T-cell (primary cell): Measurements from ENCODE around the gene MIDN. TPM values are rescaled to one million over a fixed set of nuclear protein-coding genes. Genes with fewer than 3 reads are reported as not detected.

Source experiments
- ATAC-seq, 4 experiments: fragments of 200-7000 bp in 3 of 4; fragments of 150-1000 bp in 1 of 4; cut with Tn5 transposase; replicated peaks in 1 of 4; 1 replicate in 3 of 4; 2 replicates in 1 of 4; pipeline ENCODE4 v1.10.0; 2021; ENCODE audit warnings: moderate library complexity in 3 of 4, mild to moderate bottlenecking in 2 of 4, moderate number of reproducible peaks in 1 of 4
- CTCF ChIA-PET, 2 donors: fragments of 300-600 bp; sonication (Branson Sonifier 250); formaldehyde crosslinking; loops; one replicate each; lab custom pipeline; 2022; ENCODE audit warnings: antibody characterized with exemption in 2 of 2; lab: Charles Lee
- POLR2A ChIA-PET, 2 donors: fragments of 300-600 bp; sonication (Branson Sonifier 250); formaldehyde crosslinking; loops; one replicate each; lab custom pipeline; 2022; ENCODE audit warnings: antibody characterized with exemption in 2 of 2; lab: Charles Lee
- DNase-seq, 35 experiments: peaks; one replicate each; pipeline versions ENCODE4 v3.0.0 to v3.0.0-alpha.2; 2013 to 2023
- H3K27ac ChIP-seq: one replicate; pipeline ENCODE4 v1.5.1; 2013; ENCODE audit warnings: low read length
- H3K27me3 ChIP-seq, 2 experiments: replicated peaks in 1 of 2; 1 replicate in 1 of 2; 2 replicates in 1 of 2; pipeline versions ENCODE4 v1.6.1 to v1.7.0; 2013; ENCODE audit warnings: low read length in 1 of 2, mixed read lengths in 1 of 2; ENCODE audit not compliant: control insufficient read depth in 2 of 2, insufficient read depth in 2 of 2; ENCODE audit errors: extremely low read depth in 1 of 2
- H3K36me3 ChIP-seq, 2 donors: 1 replicate in 1 of 2; 2 replicates in 1 of 2; pipeline versions ENCODE4 v1.6.1 to v1.7.0; 2013; ENCODE audit warnings: low read length in 1 of 2; ENCODE audit not compliant: control insufficient read depth in 2 of 2, insufficient read depth in 1 of 2; ENCODE audit errors: extremely low read depth in 1 of 2
- H3K4me1 ChIP-seq, 2 experiments: 1 replicate in 1 of 2; 2 replicates in 1 of 2; pipeline versions ENCODE4 v1.6.1 to v1.7.0; 2013; ENCODE audit warnings: low read length in 2 of 2, mixed read lengths in 1 of 2; ENCODE audit not compliant: insufficient read depth in 2 of 2, control insufficient read depth in 1 of 2; ENCODE audit errors: extremely low read depth in 1 of 2
- H3K4me3 ChIP-seq, 2 donors: 1 replicate in 1 of 2; 2 replicates in 1 of 2; pipeline versions ENCODE4 v1.5.1 to v1.7.0; 2013; ENCODE audit warnings: mild to moderate bottlenecking in 2 of 2, low read length in 1 of 2, moderate library complexity in 1 of 2; ENCODE audit not compliant: control insufficient read depth in 1 of 2; ENCODE audit errors: extremely low read depth in 1 of 2
- H3K9me3 ChIP-seq: 2 replicates; pipeline ENCODE4 v1.7.0; 2013
- H3K27ac Mint-ChIP-seq, 2 donors: one replicate each; pipeline ENCODE4 v1.8.0; 2020 to 2021; ENCODE audit warnings: mild to moderate bottlenecking in 2 of 2, mixed read lengths in 2 of 2
- H3K27me3 Mint-ChIP-seq, 2 donors: one replicate each; pipeline ENCODE4 v1.8.0; 2021 to 2022; ENCODE audit warnings: mixed read lengths in 2 of 2
- H3K36me3 Mint-ChIP-seq: one replicate; pipeline ENCODE4 v1.8.0; 2021; ENCODE audit warnings: mixed read lengths
- H3K4me1 Mint-ChIP-seq, 3 donors: one replicate each; pipeline ENCODE4 v1.8.0; 2020 to 2022; ENCODE audit warnings: mixed read lengths in 3 of 3, mild to moderate bottlenecking in 1 of 3
- H3K4me3 Mint-ChIP-seq, 3 donors: one replicate each; pipeline ENCODE4 v1.8.0; 2020 to 2022; ENCODE audit warnings: mild to moderate bottlenecking in 3 of 3, mixed read lengths in 3 of 3, moderate library complexity in 3 of 3
- H3K9me3 Mint-ChIP-seq, 3 donors: one replicate each; pipeline ENCODE4 v1.8.0; 2020 to 2022; ENCODE audit warnings: mixed read lengths in 3 of 3
- WGBS: methylation state at CpG from one replicate; pipeline ENCODE4 v1.1.5; 2013; ENCODE audit warnings: missing lambda C conversion rate; ENCODE audit not compliant: insufficient coverage; 5-methylcytosine and 5-hydroxymethylcytosine counted together
- total RNA-seq, 35 experiments: library from RNA in 6 of 35; stranded (reverse) in 6 of 35; fragments of 120-200 nt in 1 of 35; gene quantifications; one replicate each; pipeline versions ENCODE4 v1.2.1 to v1.2.4 and lab custom pipeline; 2013 to 2026

The MIDN gene
- total RNA-seq, 5 donors from 2014 or later (not counting 1 experiment from before 2014, with no cell fraction given): 54.0 to 161 (median 66.9) TPM

GRCh38 chr19:1286487-1287353 is 38.3 kb downstream of the MIDN start:
- Mint-ChIP-seq H3K9me3 (no peaks in the 10 kb centered on the region), H3K4me1 (peaks cover 7 to 10% (median 8%) of the 10 kb centered on the region in 3 donors), H3K36me3 (no peaks in the 10 kb centered on the region), H3K4me3 (peak overlapping the region; percentile 36 to 62 (median 45)), H3K27me3 (peaks cover 18 to 40% of the 10 kb centered on the region in 2 donors), H3K27ac (no peak overlapping the region)
- Histone ChIP-seq H3K27me3 (peaks cover 0 to 81% of the 10 kb centered on the region in 2 experiments), H3K4me1 (peaks cover 0 to 10% of the 10 kb centered on the region in 2 experiments), H3K27ac (no peak overlapping the region), H3K36me3 (no peaks in the 10 kb centered on the region), H3K4me3 (no peak overlapping the region), H3K9me3 (no peaks in the 10 kb centered on the region)
- no peak for ATAC-seq
- POLR2A ChIA-PET: no interaction called here
- CTCF ChIA-PET: no interaction called here
- 46% methylated on average over 29 of the region's 38 CpGs for WGBS
- DNase-seq: no peak

GRCh38 chr19:1287354-1288225 is 39.2 kb downstream of the MIDN start:
- no peak for DNase-seq
- H3K27ac Mint-ChIP-seq: no peak overlapping the region
- peaks cover 7 to 10% (median 8%) of the 10 kb centered on the region in 3 donors for H3K4me1 Mint-ChIP-seq
- Histone ChIP-seq H3K36me3 (no peaks in the 10 kb centered on the region), H3K4me3 (no peak overlapping the region), H3K27ac (no peak overlapping the region), H3K4me1 (peaks cover 0 to 10% of the 10 kb centered on the region in 2 experiments), H3K27me3 (peaks cover 0 to 90% of the 10 kb centered on the region in 2 experiments), H3K9me3 (no peaks in the 10 kb centered on the region)
- no peaks in the 10 kb centered on the region for H3K9me3 Mint-ChIP-seq
- H3K36me3 Mint-ChIP-seq: no peaks in the 10 kb centered on the region
- 28% methylated on average over 44 of the region's 55 CpGs for WGBS
- ChIA-PET POLR2A (no interaction called here), CTCF (no interaction called here)
- ATAC-seq: no peak
- H3K4me3 Mint-ChIP-seq: no peak overlapping the region
- H3K27me3 Mint-ChIP-seq: peaks cover 25 to 46% of the 10 kb centered on the region in 2 donors

- no peaks in the 10 kb centered on the region for H3K36me3 ChIP-seq
- H3K27me3 Mint-ChIP-seq: peaks cover 26 to 51% of the 10 kb centered on the region in 2 donors
Observed at GRCh38 chr19:1288226-1288612, 39.8 kb downstream of the MIDN start.

GRCh38 chr19:1288833-1289685 is 40.7 kb downstream of the MIDN start:
- H3K4me3 Mint-ChIP-seq: no peak overlapping the region
- DNase-seq (peak in 1 of 35 experiments; percentile 2), ATAC-seq (no peak)
- no peaks in the 10 kb centered on the region for H3K9me3 Mint-ChIP-seq
- no peaks in the 10 kb centered on the region for H3K9me3 ChIP-seq
- H3K4me1 ChIP-seq: peaks cover 0 to 10% of the 10 kb centered on the region in 2 experiments
- H3K36me3 Mint-ChIP-seq: no peaks in the 10 kb centered on the region
- peaks cover 7 to 10% (median 8%) of the 10 kb centered on the region in 3 donors for H3K4me1 Mint-ChIP-seq
- CTCF ChIA-PET: no interaction called here
- peaks cover 0 to 92% of the 10 kb centered on the region in 2 experiments for H3K27me3 ChIP-seq
- POLR2A ChIA-PET: no interaction called here
- no peaks in the 10 kb centered on the region for H3K36me3 ChIP-seq
- peaks cover 25 to 51% of the 10 kb centered on the region in 2 donors for H3K27me3 Mint-ChIP-seq
- WGBS: 89% methylated on average over 40 of the region's 41 CpGs
- H3K4me3 ChIP-seq: no peak overlapping the region
- no peak overlapping the region for H3K27ac ChIP-seq
- no peak overlapping the region for H3K27ac Mint-ChIP-seq

More at GRCh38 chr19:1288226-1288612, 39.8 kb downstream of the MIDN start:
- no peak overlapping the region for H3K27ac Mint-ChIP-seq
- POLR2A ChIA-PET: no interaction called here
- Histone ChIP-seq H3K4me3 (no peak overlapping the region), H3K9me3 (no peaks in the 10 kb centered on the region), H3K4me1 (peaks cover 0 to 10% of the 10 kb centered on the region in 2 experiments), H3K27ac (no peak overlapping the region), H3K27me3 (peaks cover 0 to 92% of the 10 kb centered on the region in 2 experiments)
- H3K36me3 Mint-ChIP-seq: no peaks in the 10 kb centered on the region
- DNase-seq (peak in 1 of 35 experiments; percentile 6), ATAC-seq (no peak)
- H3K4me3 Mint-ChIP-seq: no peak overlapping the region
- no peaks in the 10 kb centered on the region for H3K9me3 Mint-ChIP-seq
- CTCF ChIA-PET: no interaction called here
- H3K4me1 Mint-ChIP-seq: peaks cover 7 to 10% (median 8%) of the 10 kb centered on the region in 3 donors
- 87% methylated on average over 16 of the region's 18 CpGs for WGBS

GRCh38 chr19:1289686-1290025 is 41.3 kb downstream of the MIDN start:
- H3K27ac Mint-ChIP-seq: no peak overlapping the region
- no peak overlapping the region for H3K4me3 ChIP-seq
- ChIA-PET POLR2A (no interaction called here), CTCF (no interaction called here)
- WGBS: 63% methylated on average over 12 of the region's 19 CpGs
- H3K27me3 ChIP-seq: peaks cover 0 to 92% of the 10 kb centered on the region in 2 experiments
- H3K27ac ChIP-seq: no peak overlapping the region
- H3K4me1 Mint-ChIP-seq: peaks cover 7 to 10% (median 7%) of the 10 kb centered on the region in 3 donors
- no peak for DNase-seq
- H3K9me3 Mint-ChIP-seq: no peaks in the 10 kb centered on the region
- ATAC-seq: no peak
- peaks cover 22 to 51% of the 10 kb centered on the region in 2 donors for H3K27me3 Mint-ChIP-seq
- H3K9me3 ChIP-seq: no peaks in the 10 kb centered on the region
- no peaks in the 10 kb centered on the region for H3K36me3 ChIP-seq
- peaks cover 0 to 10% of the 10 kb centered on the region in 2 experiments for H3K4me1 ChIP-seq
- H3K36me3 Mint-ChIP-seq: no peaks in the 10 kb centered on the region
- no peak overlapping the region for H3K4me3 Mint-ChIP-seq
